ENCODE measurements around the gene TMEM91. TPM values are rescaled to one million over a fixed set of nuclear protein-coding genes. Genes with fewer than 3 reads are reported as not detected.

The TMEM91 gene
- total and polyA plus RNA-seq, 2 experiments from 2014 or later: 9.3 to 10.6 TPM

DNA sequence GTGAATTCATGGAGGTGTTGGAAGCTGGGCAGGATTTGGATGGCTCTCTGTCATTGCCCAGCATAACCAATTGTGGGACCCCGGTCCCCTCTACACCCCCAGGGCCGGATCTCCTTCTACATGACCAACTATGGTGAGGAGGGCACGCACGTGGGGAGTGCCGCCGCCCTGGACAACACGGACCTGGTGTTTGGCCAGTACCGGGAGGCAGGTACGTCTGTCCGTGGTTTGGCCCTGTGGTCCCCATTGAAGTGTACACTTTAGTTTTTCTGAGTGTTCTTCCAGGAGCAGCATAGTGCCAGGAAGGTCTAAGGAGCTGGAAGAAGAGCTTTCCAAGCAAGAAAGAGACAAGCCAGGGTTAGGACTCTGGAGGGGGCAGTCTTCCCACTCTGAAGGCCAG lies 37.6 kb downstream of the TMEM91 start (continued):
- TF ChIP-seq, protein P1, sequence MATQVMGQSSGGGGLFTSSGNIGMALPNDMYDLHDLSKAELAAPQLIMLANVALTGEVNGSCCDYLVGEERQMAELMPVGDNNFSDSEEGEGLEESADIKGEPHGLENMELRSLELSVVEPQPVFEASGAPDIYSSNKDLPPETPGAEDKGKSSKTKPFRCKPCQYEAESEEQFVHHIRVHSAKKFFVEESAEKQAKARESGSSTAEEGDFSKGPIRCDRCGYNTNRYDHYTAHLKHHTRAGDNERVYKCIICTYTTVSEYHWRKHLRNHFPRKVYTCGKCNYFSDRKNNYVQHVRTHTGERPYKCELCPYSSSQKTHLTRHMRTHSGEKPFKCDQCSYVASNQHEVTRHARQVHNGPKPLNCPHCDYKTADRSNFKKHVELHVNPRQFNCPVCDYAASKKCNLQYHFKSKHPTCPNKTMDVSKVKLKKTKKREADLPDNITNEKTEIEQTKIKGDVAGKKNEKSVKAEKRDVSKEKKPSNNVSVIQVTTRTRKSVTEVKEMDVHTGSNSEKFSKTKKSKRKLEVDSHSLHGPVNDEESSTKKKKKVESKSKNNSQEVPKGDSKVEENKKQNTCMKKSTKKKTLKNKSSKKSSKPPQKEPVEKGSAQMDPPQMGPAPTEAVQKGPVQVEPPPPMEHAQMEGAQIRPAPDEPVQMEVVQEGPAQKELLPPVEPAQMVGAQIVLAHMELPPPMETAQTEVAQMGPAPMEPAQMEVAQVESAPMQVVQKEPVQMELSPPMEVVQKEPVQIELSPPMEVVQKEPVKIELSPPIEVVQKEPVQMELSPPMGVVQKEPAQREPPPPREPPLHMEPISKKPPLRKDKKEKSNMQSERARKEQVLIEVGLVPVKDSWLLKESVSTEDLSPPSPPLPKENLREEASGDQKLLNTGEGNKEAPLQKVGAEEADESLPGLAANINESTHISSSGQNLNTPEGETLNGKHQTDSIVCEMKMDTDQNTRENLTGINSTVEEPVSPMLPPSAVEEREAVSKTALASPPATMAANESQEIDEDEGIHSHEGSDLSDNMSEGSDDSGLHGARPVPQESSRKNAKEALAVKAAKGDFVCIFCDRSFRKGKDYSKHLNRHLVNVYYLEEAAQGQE (IDR thresholded peaks at IDR 0.05; ENCODE audit: unreplicated experiment): no peak
- no peak for TF ChIP-seq STAT1 (IDR thresholded peaks at IDR 0.05; ENCODE audit: unreplicated experiment)
- TF ChIP-seq CREB1 (CRISPR knock-in tag; IDR thresholded peaks at IDR 0.05; ENCODE audit: low read depth): no peak
- TF ChIP-seq NANOG (IDR thresholded peaks at IDR 0.05; ENCODE audit: borderline replicate concordance): no peak
- no peak for TF ChIP-seq EZH2phosphoT487 (IDR thresholded peaks at IDR 0.05; ENCODE audit: unreplicated experiment)
- no peak for TF ChIP-seq ZNF331 (CRISPR knock-in tag; IDR thresholded peaks at IDR 0.05; ENCODE audit: low read depth)

DNA sequence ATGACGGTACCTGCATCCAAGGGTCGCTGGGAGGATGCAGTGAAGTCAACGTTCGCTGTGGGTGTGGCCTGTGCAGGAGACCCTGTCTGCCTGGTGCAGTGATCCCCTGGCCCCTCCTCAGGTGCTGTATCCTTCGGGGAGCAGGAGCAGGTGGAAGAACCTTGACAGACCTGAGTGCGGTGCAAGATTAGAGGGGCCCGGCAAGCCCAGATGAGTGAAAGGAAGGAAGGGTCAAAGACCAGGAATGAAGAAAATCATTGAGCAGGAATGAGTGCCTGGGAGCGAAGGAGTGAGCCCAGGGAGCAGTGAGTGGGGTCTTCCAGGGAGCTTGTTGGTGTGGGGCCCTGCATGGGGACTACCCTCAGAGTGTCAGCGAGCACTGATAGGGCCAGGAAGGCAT lies 38.1 kb downstream of the TMEM91 start:
- no peaks in the 10 kb centered on the region for H3K4me1 ChIP-seq (ENCODE audit: insufficient read depth)
- no peak overlapping the region for H3K4me3 ChIP-seq
- H3K79me2 ChIP-seq (replicated peaks; ENCODE audit: insufficient read depth): no peaks in the 10 kb centered on the region
- Mint-ChIP-seq H3K36me3 (ENCODE audit: low read depth) (peaks cover 24% of the 10 kb centered on the region), H3K4me1 (no peaks in the 10 kb centered on the region; the same call in 2 of the 3 replicates), H3K27me3 (ENCODE audit: insufficient read depth, low read depth, poor library complexity) (peaks cover 10% of the 10 kb centered on the region), H3K9me3 (no peaks in the 10 kb centered on the region), H3K4me3 (no peak overlapping the region), H3K27ac (no peak overlapping the region)
- no peak overlapping the region for H2AFZ ChIP-seq
- no peaks in the 10 kb centered on the region for H3K9me2 ChIP-seq (ENCODE audit: insufficient read depth)
- no peaks in the 10 kb centered on the region for H4K20me1 ChIP-seq (replicated peaks; ENCODE audit: insufficient read depth)
- H3K27ac ChIP-seq (ENCODE audit: low read depth): no peak overlapping the region
- no peaks in the 10 kb centered on the region for H3K36me3 ChIP-seq (ENCODE audit: insufficient read depth)
- no peak overlapping the region for H3K4me2 ChIP-seq
- ATAC-seq: no peak
- H3K27me3 ChIP-seq (ENCODE audit: insufficient read depth): no peaks in the 10 kb centered on the region
- DNase-seq (ENCODE audit: low spot score): no peak
- H3F3A ChIP-seq (replicated peaks; ENCODE audit: low read depth): no peaks in the 10 kb centered on the region
- no peak for TF ChIP-seq ZNF331 (CRISPR knock-in tag; IDR thresholded peaks at IDR 0.05; ENCODE audit: low read depth)
- no peak for TF ChIP-seq EZH2 (IDR thresholded peaks at IDR 0.05; ENCODE audit: low read depth, unreplicated experiment)
- no peak for TF ChIP-seq POLR2AphosphoS5 (IDR thresholded peaks at IDR 0.05; ENCODE audit: low read depth)
- TF ChIP-seq JUNB (IDR thresholded peaks at IDR 0.05; ENCODE audit: unreplicated experiment): no peak
- TF ChIP-seq, protein P2, sequence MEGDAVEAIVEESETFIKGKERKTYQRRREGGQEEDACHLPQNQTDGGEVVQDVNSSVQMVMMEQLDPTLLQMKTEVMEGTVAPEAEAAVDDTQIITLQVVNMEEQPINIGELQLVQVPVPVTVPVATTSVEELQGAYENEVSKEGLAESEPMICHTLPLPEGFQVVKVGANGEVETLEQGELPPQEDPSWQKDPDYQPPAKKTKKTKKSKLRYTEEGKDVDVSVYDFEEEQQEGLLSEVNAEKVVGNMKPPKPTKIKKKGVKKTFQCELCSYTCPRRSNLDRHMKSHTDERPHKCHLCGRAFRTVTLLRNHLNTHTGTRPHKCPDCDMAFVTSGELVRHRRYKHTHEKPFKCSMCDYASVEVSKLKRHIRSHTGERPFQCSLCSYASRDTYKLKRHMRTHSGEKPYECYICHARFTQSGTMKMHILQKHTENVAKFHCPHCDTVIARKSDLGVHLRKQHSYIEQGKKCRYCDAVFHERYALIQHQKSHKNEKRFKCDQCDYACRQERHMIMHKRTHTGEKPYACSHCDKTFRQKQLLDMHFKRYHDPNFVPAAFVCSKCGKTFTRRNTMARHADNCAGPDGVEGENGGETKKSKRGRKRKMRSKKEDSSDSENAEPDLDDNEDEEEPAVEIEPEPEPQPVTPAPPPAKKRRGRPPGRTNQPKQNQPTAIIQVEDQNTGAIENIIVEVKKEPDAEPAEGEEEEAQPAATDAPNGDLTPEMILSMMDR (conservative IDR thresholded peaks at IDR 0.05; ENCODE audit: low read depth in 2 of 2): no peak
- TF ChIP-seq NANOG (IDR thresholded peaks at IDR 0.05; ENCODE audit: borderline replicate concordance): no peak
- TF ChIP-seq EZH2phosphoT487 (IDR thresholded peaks at IDR 0.05; ENCODE audit: unreplicated experiment): no peak
- TF ChIP-seq ZNF114 (CRISPR knock-in tag; IDR thresholded peaks at IDR 0.05): no peak
- TF ChIP-seq STAT1 (IDR thresholded peaks at IDR 0.05; ENCODE audit: unreplicated experiment): no peak
- TF ChIP-seq, protein P3, sequence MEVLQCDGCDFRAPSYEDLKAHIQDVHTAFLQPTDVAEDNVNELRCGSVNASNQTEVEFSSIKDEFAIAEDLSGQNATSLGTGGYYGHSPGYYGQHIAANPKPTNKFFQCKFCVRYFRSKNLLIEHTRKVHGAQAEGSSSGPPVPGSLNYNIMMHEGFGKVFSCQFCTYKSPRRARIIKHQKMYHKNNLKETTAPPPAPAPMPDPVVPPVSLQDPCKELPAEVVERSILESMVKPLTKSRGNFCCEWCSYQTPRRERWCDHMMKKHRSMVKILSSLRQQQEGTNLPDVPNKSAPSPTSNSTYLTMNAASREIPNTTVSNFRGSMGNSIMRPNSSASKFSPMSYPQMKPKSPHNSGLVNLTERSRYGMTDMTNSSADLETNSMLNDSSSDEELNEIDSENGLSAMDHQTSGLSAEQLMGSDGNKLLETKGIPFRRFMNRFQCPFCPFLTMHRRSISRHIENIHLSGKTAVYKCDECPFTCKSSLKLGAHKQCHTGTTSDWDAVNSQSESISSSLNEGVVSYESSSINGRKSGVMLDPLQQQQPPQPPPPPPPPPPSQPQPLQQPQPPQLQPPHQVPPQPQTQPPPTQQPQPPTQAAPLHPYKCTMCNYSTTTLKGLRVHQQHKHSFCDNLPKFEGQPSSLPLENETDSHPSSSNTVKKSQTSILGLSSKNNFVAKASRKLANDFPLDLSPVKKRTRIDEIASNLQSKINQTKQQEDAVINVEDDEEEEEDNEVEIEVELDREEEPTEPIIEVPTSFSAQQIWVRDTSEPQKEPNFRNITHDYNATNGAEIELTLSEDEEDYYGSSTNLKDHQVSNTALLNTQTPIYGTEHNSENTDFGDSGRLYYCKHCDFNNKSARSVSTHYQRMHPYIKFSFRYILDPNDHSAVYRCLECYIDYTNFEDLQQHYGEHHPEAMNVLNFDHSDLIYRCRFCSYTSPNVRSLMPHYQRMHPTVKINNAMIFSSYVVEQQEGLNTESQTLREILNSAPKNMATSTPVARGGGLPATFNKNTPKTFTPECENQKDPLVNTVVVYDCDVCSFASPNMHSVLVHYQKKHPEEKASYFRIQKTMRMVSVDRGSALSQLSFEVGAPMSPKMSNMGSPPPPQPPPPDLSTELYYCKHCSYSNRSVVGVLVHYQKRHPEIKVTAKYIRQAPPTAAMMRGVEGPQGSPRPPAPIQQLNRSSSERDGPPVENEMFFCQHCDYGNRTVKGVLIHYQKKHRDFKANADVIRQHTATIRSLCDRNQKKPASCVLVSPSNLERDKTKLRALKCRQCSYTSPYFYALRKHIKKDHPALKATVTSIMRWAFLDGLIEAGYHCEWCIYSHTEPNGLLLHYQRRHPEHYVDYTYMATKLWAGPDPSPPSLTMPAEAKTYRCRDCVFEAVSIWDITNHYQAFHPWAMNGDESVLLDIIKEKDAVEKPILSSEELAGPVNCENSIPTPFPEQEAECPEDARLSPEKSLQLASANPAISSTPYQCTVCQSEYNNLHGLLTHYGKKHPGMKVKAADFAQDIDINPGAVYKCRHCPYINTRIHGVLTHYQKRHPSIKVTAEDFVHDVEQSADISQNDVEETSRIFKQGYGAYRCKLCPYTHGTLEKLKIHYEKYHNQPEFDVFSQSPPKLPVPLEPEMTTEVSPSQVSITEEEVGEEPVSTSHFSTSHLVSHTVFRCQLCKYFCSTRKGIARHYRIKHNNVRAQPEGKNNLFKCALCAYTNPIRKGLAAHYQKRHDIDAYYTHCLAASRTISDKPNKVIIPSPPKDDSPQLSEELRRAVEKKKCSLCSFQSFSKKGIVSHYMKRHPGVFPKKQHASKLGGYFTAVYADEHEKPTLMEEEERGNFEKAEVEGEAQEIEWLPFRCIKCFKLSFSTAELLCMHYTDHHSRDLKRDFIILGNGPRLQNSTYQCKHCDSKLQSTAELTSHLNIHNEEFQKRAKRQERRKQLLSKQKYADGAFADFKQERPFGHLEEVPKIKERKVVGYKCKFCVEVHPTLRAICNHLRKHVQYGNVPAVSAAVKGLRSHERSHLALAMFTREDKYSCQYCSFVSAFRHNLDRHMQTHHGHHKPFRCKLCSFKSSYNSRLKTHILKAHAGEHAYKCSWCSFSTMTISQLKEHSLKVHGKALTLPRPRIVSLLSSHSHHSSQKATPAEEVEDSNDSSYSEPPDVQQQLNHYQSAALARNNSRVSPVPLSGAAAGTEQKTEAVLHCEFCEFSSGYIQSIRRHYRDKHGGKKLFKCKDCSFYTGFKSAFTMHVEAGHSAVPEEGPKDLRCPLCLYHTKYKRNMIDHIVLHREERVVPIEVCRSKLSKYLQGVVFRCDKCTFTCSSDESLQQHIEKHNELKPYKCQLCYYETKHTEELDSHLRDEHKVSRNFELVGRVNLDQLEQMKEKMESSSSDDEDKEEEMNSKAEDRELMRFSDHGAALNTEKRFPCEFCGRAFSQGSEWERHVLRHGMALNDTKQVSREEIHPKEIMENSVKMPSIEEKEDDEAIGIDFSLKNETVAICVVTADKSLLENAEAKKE (CRISPR knock-in tag; IDR thresholded peaks at IDR 0.05): no peak
- TF ChIP-seq ETS1 (IDR thresholded peaks at IDR 0.05): no peak

Measured in GM23338 (cell line).